ENCODE measurements around the gene ZNF837. TPM values are rescaled to one million over a fixed set of nuclear protein-coding genes. Genes with fewer than 3 reads are reported as not detected.

The ZNF837 gene
- total RNA-seq, 1 experiment from 2014 or later = 4.9 TPM

GRCh38 chr19:58357481-58358145 lies 23.2 kb downstream of the ZNF837 start:
- ATAC-seq (no peak), DNase-seq (ENCODE audit: low spot score) (no peak)
- peaks cover 8% of the 10 kb centered on the region for H3K27me3 Mint-ChIP-seq (ENCODE audit: low read depth)
- no peak overlapping the region for H3K4me3 Mint-ChIP-seq
- POLR2A ChIA-PET = no interaction called here
- H3K36me3 Mint-ChIP-seq = no peaks in the 10 kb centered on the region
- peaks cover 6% of the 10 kb centered on the region; the same call in 1 of the 2 replicates for H3K4me1 Mint-ChIP-seq
- H3K27ac Mint-ChIP-seq = peak overlapping the region; percentile 60; the same call in 1 of the 2 replicates
- H3K9me3 Mint-ChIP-seq = no peaks in the 10 kb centered on the region
- CTCF ChIA-PET = interaction anchor here (0.9 kb wide), 1 partner anchor 17 kb away, joined by 3 read pairs; no protein-coding TSS in a partner anchor
- TF ChIP-seq FOXK1 (CRISPR knock-in tag; IDR thresholded peaks at IDR 0.05) (no peak), ESRRA (CRISPR knock-in tag; IDR thresholded peaks at IDR 0.05; ENCODE audit: borderline replicate concordance) (no peak), MYBL2 (CRISPR knock-in tag; IDR thresholded peaks at IDR 0.05) (no peak), NR3C1 (CRISPR knock-in tag; conservative IDR thresholded peaks at IDR 0.05; ENCODE audit: low read depth) (no peak)
- TF ChIP-seq, protein P1, sequence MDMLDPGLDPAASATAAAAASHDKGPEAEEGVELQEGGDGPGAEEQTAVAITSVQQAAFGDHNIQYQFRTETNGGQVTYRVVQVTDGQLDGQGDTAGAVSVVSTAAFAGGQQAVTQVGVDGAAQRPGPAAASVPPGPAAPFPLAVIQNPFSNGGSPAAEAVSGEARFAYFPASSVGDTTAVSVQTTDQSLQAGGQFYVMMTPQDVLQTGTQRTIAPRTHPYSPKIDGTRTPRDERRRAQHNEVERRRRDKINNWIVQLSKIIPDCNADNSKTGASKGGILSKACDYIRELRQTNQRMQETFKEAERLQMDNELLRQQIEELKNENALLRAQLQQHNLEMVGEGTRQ (CRISPR knock-in tag; IDR thresholded peaks at IDR 0.05) = no peak

- no peaks in the 10 kb centered on the region for H3K36me3 Mint-ChIP-seq
- POLR2A ChIA-PET = no interaction called here
- CTCF ChIA-PET = interaction anchor here (0.9 to 1.0 kb wide), 3 partner anchors 17 to 27 kb away, joined by 3 to 4 read pairs (median 3); no protein-coding TSS in a partner anchor
Measured at GRCh38 chr19:58356766-58357480, 23.9 kb downstream of the ZNF837 start.

DNA sequence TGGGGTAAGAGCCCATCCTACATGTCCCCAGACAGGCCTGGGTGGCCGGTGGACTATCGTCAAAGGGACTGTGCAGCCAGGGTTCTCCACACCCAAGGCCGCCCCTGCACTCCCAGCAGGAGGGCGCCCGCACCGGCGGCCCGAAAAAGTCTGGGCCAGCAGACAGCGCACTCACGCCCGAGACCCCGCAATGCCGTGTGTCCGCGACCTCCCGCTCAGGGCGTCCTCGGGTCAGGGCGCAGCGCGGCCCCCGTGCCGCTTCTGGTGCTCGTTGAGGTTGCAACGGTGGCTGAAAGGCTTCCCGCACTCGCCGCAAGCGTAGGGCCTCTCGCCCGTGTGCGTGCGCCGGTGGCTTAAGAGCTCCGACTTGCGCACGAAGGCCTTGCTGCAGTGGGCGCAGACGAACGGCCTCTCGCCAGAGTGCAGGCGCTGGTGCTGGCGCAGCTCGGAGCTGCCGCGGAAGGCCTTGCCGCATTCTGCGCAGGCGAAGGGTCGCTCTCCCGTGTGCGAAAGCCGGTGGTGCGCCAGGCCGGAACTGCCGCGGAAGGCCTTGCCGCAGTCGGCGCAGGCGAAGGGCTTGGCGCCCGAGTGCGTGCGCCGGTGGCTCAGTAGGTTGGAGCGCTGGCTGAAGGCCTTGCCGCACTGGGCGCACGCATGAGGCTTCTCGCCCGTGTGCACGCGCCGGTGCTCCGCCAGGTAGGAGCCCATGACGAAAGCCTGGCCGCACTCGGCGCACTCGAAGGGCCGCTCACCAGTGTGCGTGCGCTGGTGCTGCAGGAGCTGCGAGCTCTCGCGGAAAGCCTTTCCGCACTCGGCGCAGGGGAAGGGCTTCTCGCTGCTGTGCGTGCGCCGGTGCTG lies 24.7 kb downstream of the ZNF837 start:
- CTCF ChIA-PET = interaction anchor here (0.9 to 1.0 kb wide), 2 partner anchors 17 to 26 kb away, joined by 3 to 4 read pairs; no protein-coding TSS in a partner anchor
- Mint-ChIP-seq H3K36me3 (no peaks in the 10 kb centered on the region), H3K4me1 (peaks cover 4% of the 10 kb centered on the region; the same call in 1 of the 2 replicates), H3K27me3 (ENCODE audit: low read depth) (peaks cover 8% of the 10 kb centered on the region), H3K4me3 (peak overlapping the region; percentile 8; the same call in 1 of the 2 replicates), H3K9me3 (no peaks in the 10 kb centered on the region), H3K27ac (no peak overlapping the region)
- DNase-seq (ENCODE audit: low spot score) = peak; percentile 27
- POLR2A ChIA-PET = no interaction called here
- TF ChIP-seq, protein P1 (CRISPR knock-in tag; IDR thresholded peaks at IDR 0.05) = no peak
- TF ChIP-seq, protein P2, sequence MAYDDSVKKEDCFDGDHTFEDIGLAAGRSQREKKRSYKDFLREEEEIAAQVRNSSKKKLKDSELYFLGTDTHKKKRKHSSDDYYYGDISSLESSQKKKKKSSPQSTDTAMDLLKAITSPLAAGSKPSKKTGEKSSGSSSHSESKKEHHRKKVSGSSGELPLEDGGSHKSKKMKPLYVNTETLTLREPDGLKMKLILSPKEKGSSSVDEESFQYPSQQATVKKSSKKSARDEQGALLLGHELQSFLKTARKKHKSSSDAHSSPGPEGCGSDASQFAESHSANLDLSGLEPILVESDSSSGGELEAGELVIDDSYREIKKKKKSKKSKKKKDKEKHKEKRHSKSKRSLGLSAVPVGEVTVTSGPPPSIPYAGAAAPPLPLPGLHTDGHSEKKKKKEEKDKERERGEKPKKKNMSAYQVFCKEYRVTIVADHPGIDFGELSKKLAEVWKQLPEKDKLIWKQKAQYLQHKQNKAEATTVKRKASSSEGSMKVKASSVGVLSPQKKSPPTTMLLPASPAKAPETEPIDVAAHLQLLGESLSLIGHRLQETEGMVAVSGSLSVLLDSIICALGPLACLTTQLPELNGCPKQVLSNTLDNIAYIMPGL (CRISPR knock-in tag; IDR thresholded peaks at IDR 0.05) = 0 out of 2 replicates have a peak, but pooled peaks have one; percentile 8
- peak; percentile 13 for ATAC-seq

More at GRCh38 chr19:58356766-58357480, 23.9 kb downstream of the ZNF837 start:
- TF ChIP-seq CBFB (CRISPR knock-in tag; IDR thresholded peaks at IDR 0.05; ENCODE audit: low read depth) (no peak), NFYB (CRISPR knock-in tag; conservative IDR thresholded peaks at IDR 0.05; ENCODE audit: low read depth) (no peak), SMAD3 (CRISPR knock-in tag; IDR thresholded peaks at IDR 0.05; ENCODE audit: borderline replicate concordance) (no peak), CREM (CRISPR knock-in tag; IDR thresholded peaks at IDR 0.05) (no peak), JAZF1 (CRISPR knock-in tag; IDR thresholded peaks at IDR 0.05) (no peak), ZNF423 (CRISPR knock-in tag; IDR thresholded peaks at IDR 0.05) (no peak)
- TF ChIP-seq, protein P3, sequence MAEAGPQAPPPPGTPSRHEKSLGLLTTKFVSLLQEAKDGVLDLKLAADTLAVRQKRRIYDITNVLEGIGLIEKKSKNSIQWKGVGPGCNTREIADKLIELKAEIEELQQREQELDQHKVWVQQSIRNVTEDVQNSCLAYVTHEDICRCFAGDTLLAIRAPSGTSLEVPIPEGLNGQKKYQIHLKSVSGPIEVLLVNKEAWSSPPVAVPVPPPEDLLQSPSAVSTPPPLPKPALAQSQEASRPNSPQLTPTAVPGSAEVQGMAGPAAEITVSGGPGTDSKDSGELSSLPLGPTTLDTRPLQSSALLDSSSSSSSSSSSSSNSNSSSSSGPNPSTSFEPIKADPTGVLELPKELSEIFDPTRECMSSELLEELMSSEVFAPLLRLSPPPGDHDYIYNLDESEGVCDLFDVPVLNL (CRISPR knock-in tag; IDR thresholded peaks at IDR 0.05; ENCODE audit: borderline replicate concordance, low read depth) = no peak
- Mint-ChIP-seq H3K9me3 (no peaks in the 10 kb centered on the region), H3K27me3 (ENCODE audit: low read depth) (peaks cover 8% of the 10 kb centered on the region), H3K4me1 (peaks cover 6% of the 10 kb centered on the region; the same call in 1 of the 2 replicates), H3K4me3 (no peak overlapping the region), H3K27ac (no peak overlapping the region)
- DNase-seq (ENCODE audit: low spot score) (no peak), ATAC-seq (0 out of 2 replicates have a peak, but pooled peaks have one; percentile 15)
